Prostate gland (tissue), 2 donors: ENCODE data around the gene POU2AF3. TPM values are rescaled to one million over a fixed set of nuclear protein-coding genes. Genes with fewer than 3 reads are reported as not detected.

ENCODE experiments used
- DNase-seq: peaks from one replicate; pipeline ENCODE4 v3.0.0-alpha.2; 2019; ENCODE audit warnings: low spot score
- H3K27ac ChIP-seq, 2 donors: fragments of 200-600 bp; sonication (generic); 2 replicates each; pipeline ENCODE4 v1.5.1; 2017 to 2019
- H3K27me3 ChIP-seq: fragments of 200-600 bp; sonication (generic); replicated peaks from 2 replicates; pipeline ENCODE4 v1.5.1; 2019; ENCODE audit not compliant: insufficient read depth
- H3K36me3 ChIP-seq, 2 donors: fragments of 200-600 bp; sonication (generic); 1 replicate in 1 of 2; 2 replicates in 1 of 2; pipeline versions ENCODE4 v1.5.1 to v1.8.1; 2017 to 2019
- H3K4me1 ChIP-seq: fragments of 200-600 bp; sonication (generic); replicated peaks from 2 replicates; pipeline ENCODE4 v1.5.1; 2019
- H3K4me3 ChIP-seq, 2 donors: fragments of 200-600 bp; sonication (generic); 2 replicates each; pipeline ENCODE4 v1.5.1; 2017 to 2019
- H3K9me3 ChIP-seq: fragments of 200-600 bp; sonication (generic); 2 replicates; pipeline ENCODE4 v1.5.1; 2017
- CTCF ChIP-seq, 4 experiments: fragments of 200-600 bp in 2 of 4; fragments of 450-650 bp in 2 of 4; sonication (generic) in 2 of 4; IDR thresholded peaks; 1 replicate in 3 of 4; 2 replicates in 1 of 4; pipeline ENCODE4 v1.5.1; 2016 to 2019; ENCODE audit warnings: antibody characterized with exemption in 4 of 4, mild to moderate bottlenecking in 2 of 4, moderate library complexity in 2 of 4
- POLR2A ChIP-seq: fragments of 450-650 bp; IDR thresholded peaks from one replicate; pipeline ENCODE4 v1.6.1; 2016; ENCODE audit warnings: antibody characterized with exemption, mild to moderate bottlenecking
- POLR2AphosphoS5 ChIP-seq: sonication (generic); formaldehyde crosslinking; IDR thresholded peaks from one replicate; pipeline ENCODE4 v1.6.1; 2017; ENCODE audit warnings: antibody characterized with exemption
- WGBS: methylation state at CpG from one replicate; pipeline ENCODE4 v1.1.5; 2018; 5-methylcytosine and 5-hydroxymethylcytosine counted together
- intact Hi-C: fragments of 100-400 bp; cut with DNase I; formaldehyde crosslinking; loops from one replicate; pipeline ENCODE4 v1.14.2; 2022
- total RNA-seq, 2 donors: library from RNA; depleted of rRNA; stranded (reverse); fragments of >200 nt; gene quantifications; one replicate each; pipeline ENCODE4 v1.1.0, GENCODE V29; 2016

Gene POU2AF3
- total RNA-seq, 2 donors from 2014 or later, result 7.7 to 9.5 TPM

DNA sequence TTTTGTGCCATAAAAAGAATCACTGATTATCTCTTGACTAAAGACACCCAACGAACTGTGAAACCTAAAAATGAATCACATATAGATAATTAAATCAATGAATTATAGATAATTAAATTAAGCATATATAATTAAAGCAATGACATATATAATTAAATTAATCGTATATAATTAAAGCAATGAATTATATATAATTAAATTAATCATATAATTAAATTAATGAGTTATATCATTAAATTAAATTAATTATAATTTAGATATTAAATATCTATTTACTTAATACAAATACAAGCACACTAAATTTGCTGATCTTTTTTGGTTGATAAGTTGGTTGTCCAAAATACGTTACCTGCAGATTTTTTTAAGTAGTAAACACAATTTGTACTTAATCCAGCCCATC, 49.8 kb downstream of the POU2AF3 start:
- no peak overlapping the region for H3K27ac ChIP-seq
- no peak for DNase-seq
- H3K4me3 ChIP-seq, result no peak overlapping the region
- WGBS, result 85% methylated on average over 3 of the region's 3 CpGs
- intact Hi-C loops, result no loop called here
- TF ChIP-seq CTCF (IDR thresholded peaks at IDR 0.05) (no peak), POLR2A (no peak)
- H3K4me1 ChIP-seq, result no peaks in the 10 kb centered on the region
- H3K36me3 ChIP-seq, result no peaks in the 10 kb centered on the region
- H3K9me3 ChIP-seq, result no peaks in the 10 kb centered on the region
- no peaks in the 10 kb centered on the region for H3K27me3 ChIP-seq

- intact Hi-C loops, result no loop called here
- Histone ChIP-seq H3K36me3 (no peaks in the 10 kb centered on the region), H3K4me1 (no peaks in the 10 kb centered on the region), H3K27ac (no peak overlapping the region), H3K4me3 (no peak overlapping the region), H3K9me3 (no peaks in the 10 kb centered on the region), H3K27me3 (no peaks in the 10 kb centered on the region)
- no peak for DNase-seq
- TF ChIP-seq POLR2A (no peak), POLR2AphosphoS5 (no peak), CTCF (IDR thresholded peaks at IDR 0.05) (no peak)
- 86% methylated on average over 2 of the region's 2 CpGs for WGBS
Observed at GRCh38 chr11:111349191-111349695, 50.9 kb downstream of the POU2AF3 start.

- no peaks in the 10 kb centered on the region for H3K9me3 ChIP-seq
- no peak overlapping the region for H3K27ac ChIP-seq
- no peak for TF ChIP-seq CTCF (IDR thresholded peaks at IDR 0.05)
- TF ChIP-seq POLR2AphosphoS5, result no peak
- no peak for TF ChIP-seq POLR2A
- no peak overlapping the region for H3K4me3 ChIP-seq
- no peaks in the 10 kb centered on the region for H3K36me3 ChIP-seq
- intact Hi-C loops, result no loop called here
- H3K4me1 ChIP-seq, result no peaks in the 10 kb centered on the region
- no peak for DNase-seq
- no peaks in the 10 kb centered on the region for H3K27me3 ChIP-seq
- WGBS, result 65% methylated on average over 1 of the region's 1 CpG
Observed at GRCh38 chr11:111350811-111351210, 52.5 kb downstream of the POU2AF3 start.

- H3K36me3 ChIP-seq, result no peaks in the 10 kb centered on the region
- no peaks in the 10 kb centered on the region for H3K27me3 ChIP-seq
- intact Hi-C loops, result no loop called here
- no peaks in the 10 kb centered on the region for H3K9me3 ChIP-seq
- TF ChIP-seq POLR2A (no peak), CTCF (IDR thresholded peaks at IDR 0.05) (no peak), POLR2AphosphoS5 (no peak)
- H3K4me1 ChIP-seq, result no peaks in the 10 kb centered on the region
- no peak for DNase-seq
- no peak overlapping the region for H3K27ac ChIP-seq
- 73% methylated on average over 10 of the region's 10 CpGs for WGBS
- no peak overlapping the region for H3K4me3 ChIP-seq
Observed at GRCh38 chr11:111351374-111352055, 53.2 kb downstream of the POU2AF3 start.

DNA sequence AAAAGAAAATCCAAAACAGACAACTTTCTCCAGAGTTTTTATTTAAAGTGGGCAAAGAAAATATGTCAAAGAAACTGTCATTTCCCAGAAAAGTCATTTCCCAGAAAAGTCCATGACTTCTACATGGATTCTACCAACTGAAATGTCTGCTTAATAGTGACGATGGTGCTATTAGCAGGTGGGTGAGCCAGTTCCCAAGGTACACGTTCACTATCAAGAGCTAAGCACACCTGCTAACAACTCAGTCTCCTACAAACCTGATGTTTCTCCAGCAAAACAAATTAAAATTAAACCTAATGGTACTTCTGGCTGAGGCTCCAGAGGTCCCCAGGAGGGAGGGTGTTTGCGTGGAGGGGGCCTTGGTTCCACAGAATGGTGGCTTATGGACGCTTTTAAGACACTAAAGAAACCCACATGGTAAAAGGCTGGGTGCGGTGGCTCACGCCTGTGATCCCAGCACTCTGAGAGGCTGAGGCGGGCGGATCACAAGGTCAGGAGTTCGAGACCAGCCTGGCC, 53.9 kb downstream of the POU2AF3 start:
- DNase-seq, result no peak

More for the DNA sequence above, 53.9 kb downstream of the POU2AF3 start:
- 93% methylated on average over 9 of the region's 9 CpGs for WGBS
- H3K27me3 ChIP-seq, result no peaks in the 10 kb centered on the region
- TF ChIP-seq POLR2AphosphoS5, result no peak
- TF ChIP-seq CTCF (IDR thresholded peaks at IDR 0.05), result no peak
- no peak for TF ChIP-seq POLR2A
- H3K9me3 ChIP-seq, result no peaks in the 10 kb centered on the region
- H3K4me3 ChIP-seq, result no peak overlapping the region
- peak overlapping the region in 1 of 2 donors; percentile 56 for H3K27ac ChIP-seq
- intact Hi-C loops, result no loop called here
- no peaks in the 10 kb centered on the region for H3K36me3 ChIP-seq
- no peaks in the 10 kb centered on the region for H3K4me1 ChIP-seq
